Prostate gland (tissue), 2 donors: ENCODE measurements around the gene LRRC4C. TPM values are rescaled to one million over a fixed set of nuclear protein-coding genes. Genes with fewer than 3 reads are reported as not detected.

ENCODE experiments used
- DNase-seq: peaks from one replicate; pipeline ENCODE4 v3.0.0-alpha.2; 2019; ENCODE audit warnings: low spot score
- H3K27ac ChIP-seq, 2 donors: fragments of 200-600 bp; sonication (generic); 2 replicates each; pipeline ENCODE4 v1.5.1; 2017 to 2019
- H3K27me3 ChIP-seq: fragments of 200-600 bp; sonication (generic); replicated peaks from 2 replicates; pipeline ENCODE4 v1.5.1; 2019; ENCODE audit not compliant: insufficient read depth
- H3K36me3 ChIP-seq, 2 donors: fragments of 200-600 bp; sonication (generic); 1 replicate in 1 of 2; 2 replicates in 1 of 2; pipeline versions ENCODE4 v1.5.1 to v1.8.1; 2017 to 2019
- H3K4me1 ChIP-seq: fragments of 200-600 bp; sonication (generic); replicated peaks from 2 replicates; pipeline ENCODE4 v1.5.1; 2019
- H3K4me3 ChIP-seq, 2 donors: fragments of 200-600 bp; sonication (generic); 2 replicates each; pipeline ENCODE4 v1.5.1; 2017 to 2019
- H3K9me3 ChIP-seq: fragments of 200-600 bp; sonication (generic); 2 replicates; pipeline ENCODE4 v1.5.1; 2017
- POLR2A ChIP-seq: fragments of 450-650 bp; IDR thresholded peaks from one replicate; pipeline ENCODE4 v1.6.1; 2016; ENCODE audit warnings: antibody characterized with exemption, mild to moderate bottlenecking
- POLR2AphosphoS5 ChIP-seq: sonication (generic); formaldehyde crosslinking; IDR thresholded peaks from one replicate; pipeline ENCODE4 v1.6.1; 2017; ENCODE audit warnings: antibody characterized with exemption
- WGBS: methylation state at CpG from one replicate; pipeline ENCODE4 v1.1.5; 2018; 5-methylcytosine and 5-hydroxymethylcytosine counted together
- intact Hi-C: fragments of 100-400 bp; cut with DNase I; formaldehyde crosslinking; loops from one replicate; pipeline ENCODE4 v1.14.2; 2022
- total RNA-seq, 2 donors: library from RNA; depleted of rRNA; stranded (reverse); fragments of >200 nt; gene quantifications; one replicate each; pipeline ENCODE4 v1.1.0, GENCODE V29; 2016
- TF ChIP-seq, protein P1 (sequence below), 4 experiments: fragments of 200-600 bp in 2 of 4; fragments of 450-650 bp in 2 of 4; sonication (generic) in 2 of 4; IDR thresholded peaks; 1 replicate in 3 of 4; 2 replicates in 1 of 4; pipeline ENCODE4 v1.5.1; 2016 to 2019; ENCODE audit warnings: antibody characterized with exemption in 4 of 4, mild to moderate bottlenecking in 2 of 4, moderate library complexity in 2 of 4

LRRC4C gene
- total RNA-seq, 2 donors from 2014 or later: 0.28 TPM; not detected in 1

DNA sequence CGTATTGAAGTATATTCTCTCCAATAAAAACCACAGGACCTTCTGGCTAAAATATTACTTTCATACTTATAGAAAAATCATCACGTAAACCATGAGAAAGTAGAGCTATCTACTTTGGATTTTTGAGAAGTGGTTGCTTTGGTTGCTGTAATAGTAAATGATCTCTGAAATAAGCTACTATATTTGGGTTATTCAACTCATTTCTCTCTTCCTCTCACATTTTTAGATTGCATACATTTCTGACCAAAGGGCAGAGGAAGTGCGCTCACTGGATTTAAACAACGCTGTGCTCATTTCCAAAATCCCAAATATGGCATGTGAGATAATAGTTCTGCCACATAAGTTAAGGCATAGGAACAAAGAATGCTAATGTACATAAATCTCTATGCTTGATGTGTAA is 357.0 kb downstream of the LRRC4C start:
- Histone ChIP-seq H3K9me3 (no peaks in the 10 kb centered on the region), H3K36me3 (no peaks in the 10 kb centered on the region), H3K4me3 (no peak overlapping the region), H3K27me3 (no peaks in the 10 kb centered on the region), H3K4me1 (no peaks in the 10 kb centered on the region), H3K27ac (no peak overlapping the region)
- WGBS: 92% methylated on average over 4 of the region's 4 CpGs
- TF ChIP-seq, protein P1, sequence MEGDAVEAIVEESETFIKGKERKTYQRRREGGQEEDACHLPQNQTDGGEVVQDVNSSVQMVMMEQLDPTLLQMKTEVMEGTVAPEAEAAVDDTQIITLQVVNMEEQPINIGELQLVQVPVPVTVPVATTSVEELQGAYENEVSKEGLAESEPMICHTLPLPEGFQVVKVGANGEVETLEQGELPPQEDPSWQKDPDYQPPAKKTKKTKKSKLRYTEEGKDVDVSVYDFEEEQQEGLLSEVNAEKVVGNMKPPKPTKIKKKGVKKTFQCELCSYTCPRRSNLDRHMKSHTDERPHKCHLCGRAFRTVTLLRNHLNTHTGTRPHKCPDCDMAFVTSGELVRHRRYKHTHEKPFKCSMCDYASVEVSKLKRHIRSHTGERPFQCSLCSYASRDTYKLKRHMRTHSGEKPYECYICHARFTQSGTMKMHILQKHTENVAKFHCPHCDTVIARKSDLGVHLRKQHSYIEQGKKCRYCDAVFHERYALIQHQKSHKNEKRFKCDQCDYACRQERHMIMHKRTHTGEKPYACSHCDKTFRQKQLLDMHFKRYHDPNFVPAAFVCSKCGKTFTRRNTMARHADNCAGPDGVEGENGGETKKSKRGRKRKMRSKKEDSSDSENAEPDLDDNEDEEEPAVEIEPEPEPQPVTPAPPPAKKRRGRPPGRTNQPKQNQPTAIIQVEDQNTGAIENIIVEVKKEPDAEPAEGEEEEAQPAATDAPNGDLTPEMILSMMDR (IDR thresholded peaks at IDR 0.05): no peak
- TF ChIP-seq POLR2A: no peak
- TF ChIP-seq POLR2AphosphoS5: no peak
- no peak for DNase-seq
- intact Hi-C loops: no loop called here

DNA sequence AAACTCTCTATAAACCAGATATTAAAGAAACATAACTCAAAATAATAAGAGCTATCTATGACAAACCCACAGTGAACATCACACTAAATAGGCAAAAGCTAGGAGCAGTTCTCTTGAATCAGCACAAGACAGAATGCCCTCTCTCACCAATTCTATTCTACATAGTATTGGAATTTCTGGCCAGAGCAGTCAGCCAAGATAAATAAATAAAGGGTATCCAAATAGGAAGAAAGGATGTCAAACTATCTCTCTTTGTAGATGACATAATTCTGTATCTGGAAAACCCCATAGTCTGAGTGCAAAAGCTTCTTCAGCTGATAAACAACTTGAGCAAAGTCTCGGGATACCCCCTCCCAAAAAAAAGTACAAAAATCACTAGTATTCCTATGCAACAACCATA is 359.8 kb downstream of the LRRC4C start:
- TF ChIP-seq POLR2A (no peak), POLR2AphosphoS5 (no peak)
- TF ChIP-seq, protein P1 (IDR thresholded peaks at IDR 0.05): no peak
- intact Hi-C loops: no loop called here
- H3K36me3 ChIP-seq: no peaks in the 10 kb centered on the region
- 88% methylated on average over 1 of the region's 1 CpG for WGBS
- H3K4me1 ChIP-seq: no peaks in the 10 kb centered on the region
- H3K27ac ChIP-seq: no peak overlapping the region
- DNase-seq: no peak
- H3K9me3 ChIP-seq: no peaks in the 10 kb centered on the region
- H3K4me3 ChIP-seq: no peak overlapping the region
- H3K27me3 ChIP-seq: no peaks in the 10 kb centered on the region

DNA sequence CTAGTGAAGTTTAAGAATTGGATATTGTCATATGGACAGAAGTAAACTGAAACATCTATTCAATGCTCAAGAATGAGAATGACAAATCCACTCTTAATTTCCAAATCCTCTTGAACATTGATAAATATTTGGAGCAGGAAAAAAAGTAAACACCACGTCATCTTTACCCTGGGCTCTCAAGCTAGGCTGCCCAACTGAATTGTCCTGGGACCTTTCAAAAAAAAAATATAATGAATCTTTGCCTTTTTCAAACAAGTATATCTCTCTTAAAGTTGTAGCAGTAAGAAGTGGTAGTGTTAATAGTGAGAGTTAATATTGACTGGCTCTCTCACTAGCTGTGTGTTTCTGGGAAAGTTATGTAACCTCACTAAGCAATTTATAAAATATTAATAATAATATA is 374.3 kb downstream of the LRRC4C start:
- H3K4me3 ChIP-seq: no peak overlapping the region
- no peaks in the 10 kb centered on the region for H3K27me3 ChIP-seq
- H3K27ac ChIP-seq: no peak overlapping the region
- TF ChIP-seq POLR2AphosphoS5 (no peak), POLR2A (no peak)
- TF ChIP-seq, protein P1 (IDR thresholded peaks at IDR 0.05): no peak
- no peaks in the 10 kb centered on the region for H3K36me3 ChIP-seq
- DNase-seq: no peak
- no peaks in the 10 kb centered on the region for H3K9me3 ChIP-seq
- no peaks in the 10 kb centered on the region for H3K4me1 ChIP-seq
- intact Hi-C loops: no loop called here
- 56% methylated on average over 1 of the region's 1 CpG for WGBS

DNA sequence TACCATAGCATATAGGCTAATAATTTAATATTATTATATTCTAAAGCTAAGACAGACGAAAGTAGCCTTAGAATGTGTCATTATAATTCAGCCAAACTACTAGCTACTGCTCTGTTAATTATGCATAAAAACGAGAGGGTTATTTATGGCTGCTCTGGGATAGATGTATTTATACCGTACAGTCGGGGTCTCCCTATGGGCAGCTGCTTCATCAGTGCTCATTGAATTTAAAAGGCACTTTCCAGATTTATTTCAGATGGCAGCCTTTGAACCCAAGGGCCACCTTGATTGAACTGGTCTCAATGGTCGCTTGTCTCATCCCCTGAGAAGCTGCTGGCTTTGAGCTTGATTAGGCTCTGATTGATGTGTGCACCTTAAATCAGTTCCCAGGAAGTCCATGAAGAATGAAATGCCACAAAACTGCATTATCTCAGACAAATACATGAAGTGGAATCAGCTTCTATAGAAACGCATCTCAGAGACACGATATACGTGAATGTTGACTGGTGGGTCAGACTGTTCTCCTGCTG is 377.6 kb downstream of the LRRC4C start:
- DNase-seq: no peak
- H3K27ac ChIP-seq: no peak overlapping the region
- H3K27me3 ChIP-seq: no peaks in the 10 kb centered on the region
- no peak overlapping the region for H3K4me3 ChIP-seq
- WGBS: 86% methylated on average over 8 of the region's 8 CpGs
- no peaks in the 10 kb centered on the region for H3K36me3 ChIP-seq
- intact Hi-C loops: no loop called here
- TF ChIP-seq POLR2A: no peak
- TF ChIP-seq, protein P1 (IDR thresholded peaks at IDR 0.05): no peak
- TF ChIP-seq POLR2AphosphoS5: no peak
- H3K9me3 ChIP-seq: no peaks in the 10 kb centered on the region
- no peaks in the 10 kb centered on the region for H3K4me1 ChIP-seq

DNA sequence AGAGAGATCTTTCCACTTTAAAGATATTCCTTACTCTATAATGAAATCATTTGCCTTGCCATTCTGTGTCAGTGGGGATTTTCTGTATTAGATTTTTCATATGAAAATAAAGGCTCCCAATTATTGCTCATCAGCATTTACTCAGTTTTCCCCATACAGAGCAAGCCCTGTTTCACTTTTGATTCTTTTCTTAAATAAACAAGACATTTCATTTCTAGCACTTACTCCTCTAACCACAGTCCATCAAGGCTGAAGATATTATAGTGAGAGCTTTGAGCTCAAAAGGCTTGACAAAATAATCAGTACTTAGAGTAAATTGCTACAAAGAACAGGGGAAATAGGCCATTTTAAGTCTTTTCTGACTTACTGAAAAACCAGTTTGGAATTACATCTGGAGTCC is 385.1 kb downstream of the LRRC4C start:
- Histone ChIP-seq H3K36me3 (no peaks in the 10 kb centered on the region), H3K9me3 (no peaks in the 10 kb centered on the region), H3K27me3 (no peaks in the 10 kb centered on the region), H3K4me3 (no peak overlapping the region), H3K4me1 (no peaks in the 10 kb centered on the region), H3K27ac (no peak overlapping the region)
- TF ChIP-seq POLR2AphosphoS5: no peak
- TF ChIP-seq, protein P1 (IDR thresholded peaks at IDR 0.05): no peak
- no peak for TF ChIP-seq POLR2A
- intact Hi-C loops: no loop called here
- no peak for DNase-seq
